Esophagus mucosa (tissue), 1 donor: Measurements from ENCODE around the gene TEKTIP1. TPM values are rescaled to one million over a fixed set of nuclear protein-coding genes. Genes with fewer than 3 reads are reported as not detected.
"Not testable (repeated sequence)": the region's sequence is repeated elsewhere in the genome, so short reads cannot be mapped to it uniquely, and the experiment has no call there.

Experiments used
- ATAC-seq: fragments of 200-7000 bp; cut with Tn5 transposase; one replicate; pipeline ENCODE4 v1.9.1; 2020
- total RNA-seq: library from RNA; stranded (reverse); gene quantifications from one replicate; pipeline ENCODE4 v1.2.4, GENCODE V29; 2023
- donor health status: DM: yes; HTN: yes; CAD: no.

TEKTIP1 gene
- total RNA-seq, 1 donor from 2014 or later, result 0.84 TPM

DNA sequence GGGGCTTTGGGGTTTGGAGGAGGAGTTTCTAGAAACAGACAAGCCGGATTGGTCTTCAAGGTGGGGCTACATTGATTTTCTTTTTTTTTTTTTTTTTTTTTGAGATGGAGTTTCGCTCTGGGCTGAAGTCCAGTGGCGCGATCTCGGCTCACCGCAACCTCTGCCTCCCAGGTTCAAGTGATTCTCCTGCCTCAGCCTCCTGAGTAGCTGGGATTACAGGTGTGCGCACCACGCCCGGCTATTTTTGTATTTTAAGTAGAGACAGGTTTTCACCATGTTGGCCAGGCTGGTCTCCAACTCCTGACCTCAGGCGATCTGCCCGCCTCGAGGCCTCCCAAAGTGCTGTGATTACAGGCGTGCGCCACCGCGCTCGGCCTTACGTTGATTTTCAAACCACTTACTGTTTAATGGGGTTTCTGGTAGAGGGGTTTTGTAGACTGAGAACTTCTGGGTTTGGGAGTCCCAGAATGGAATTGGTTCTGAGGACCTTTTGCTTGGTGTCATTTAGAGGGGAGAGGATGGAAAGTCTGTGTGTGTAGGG lies 30.8 kb upstream of the TEKTIP1 start:
- not testable (repeated sequence) for ATAC-seq

DNA sequence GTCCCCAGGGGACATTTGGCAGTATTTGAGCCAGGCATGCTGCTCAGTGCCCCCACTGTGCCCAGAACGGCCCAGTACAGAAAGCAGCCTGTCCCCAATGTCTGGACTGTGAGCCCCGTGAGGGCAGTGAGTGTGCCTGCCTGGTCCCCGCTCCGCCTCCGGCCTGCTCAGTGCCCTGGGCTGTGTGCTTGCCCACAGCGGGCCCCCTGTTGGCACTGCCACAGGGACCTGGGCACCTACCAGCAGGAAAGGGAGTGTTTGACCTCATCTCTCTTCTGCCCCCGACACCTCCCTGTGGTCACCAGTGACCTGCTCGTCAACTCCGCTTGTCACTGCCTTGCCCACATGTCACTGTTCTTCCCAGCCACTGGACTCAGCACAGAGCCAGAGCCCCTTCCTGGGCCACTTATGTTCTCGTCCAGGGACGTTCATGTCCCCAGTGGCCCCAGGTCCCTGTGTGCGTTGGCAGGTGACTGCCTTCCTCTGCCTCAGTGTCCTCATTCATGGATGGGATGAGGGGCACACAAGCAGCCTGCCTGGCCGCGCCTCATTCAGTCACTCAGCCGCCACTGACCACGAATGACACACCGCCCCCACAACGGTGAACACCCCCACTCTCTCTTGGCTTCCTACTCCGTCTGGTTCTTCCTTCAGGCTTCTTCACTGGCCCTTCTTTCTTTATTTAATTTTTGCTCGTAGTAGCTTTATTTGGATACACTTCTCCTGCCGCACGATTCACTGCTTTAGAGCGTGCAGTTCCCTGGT lies 30.0 kb upstream of the TEKTIP1 start:
- ATAC-seq, result no peak

DNA sequence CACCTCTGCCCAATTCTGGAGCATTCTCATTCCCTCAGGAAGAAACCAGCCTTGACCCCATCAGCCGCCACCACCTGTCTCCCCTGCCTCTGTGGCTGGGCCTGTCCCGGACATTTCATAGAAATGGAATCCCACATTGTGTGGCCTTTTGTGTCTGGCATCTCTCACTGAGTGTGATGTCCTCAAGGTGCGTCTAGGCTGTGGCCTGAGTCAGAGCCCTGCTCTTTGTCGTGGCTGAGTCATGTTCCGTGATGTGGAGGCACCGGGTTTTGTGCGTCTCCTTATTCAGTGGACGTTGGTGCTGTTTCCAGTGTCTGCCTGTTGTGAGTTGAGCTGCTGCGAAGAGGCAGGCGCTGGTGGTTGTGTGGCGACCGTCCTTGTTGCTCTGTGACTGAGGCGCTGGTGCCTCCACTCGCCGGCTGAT lies 29.4 kb upstream of the TEKTIP1 start:
- ATAC-seq, result peak; percentile 49

DNA sequence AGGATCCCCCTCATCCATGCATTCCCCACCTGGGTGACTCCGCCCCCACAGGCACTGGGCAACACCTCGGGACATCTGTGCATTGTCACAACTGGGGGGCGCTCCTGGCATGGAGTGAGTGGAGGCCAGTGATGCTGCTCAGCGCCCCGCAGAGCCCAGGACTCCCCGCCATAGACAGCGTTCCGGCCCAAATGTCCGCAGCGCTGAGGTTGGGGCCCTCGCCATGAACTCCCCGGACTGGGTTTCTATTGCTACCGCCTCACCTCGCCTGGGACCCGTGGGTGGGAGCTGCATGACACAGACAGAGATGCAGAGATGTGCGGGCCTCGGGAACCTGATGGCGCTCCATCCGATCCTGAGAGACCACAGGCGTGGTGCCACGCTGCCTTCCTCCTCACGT lies 28.2 kb upstream of the TEKTIP1 start:
- no peak for ATAC-seq

DNA sequence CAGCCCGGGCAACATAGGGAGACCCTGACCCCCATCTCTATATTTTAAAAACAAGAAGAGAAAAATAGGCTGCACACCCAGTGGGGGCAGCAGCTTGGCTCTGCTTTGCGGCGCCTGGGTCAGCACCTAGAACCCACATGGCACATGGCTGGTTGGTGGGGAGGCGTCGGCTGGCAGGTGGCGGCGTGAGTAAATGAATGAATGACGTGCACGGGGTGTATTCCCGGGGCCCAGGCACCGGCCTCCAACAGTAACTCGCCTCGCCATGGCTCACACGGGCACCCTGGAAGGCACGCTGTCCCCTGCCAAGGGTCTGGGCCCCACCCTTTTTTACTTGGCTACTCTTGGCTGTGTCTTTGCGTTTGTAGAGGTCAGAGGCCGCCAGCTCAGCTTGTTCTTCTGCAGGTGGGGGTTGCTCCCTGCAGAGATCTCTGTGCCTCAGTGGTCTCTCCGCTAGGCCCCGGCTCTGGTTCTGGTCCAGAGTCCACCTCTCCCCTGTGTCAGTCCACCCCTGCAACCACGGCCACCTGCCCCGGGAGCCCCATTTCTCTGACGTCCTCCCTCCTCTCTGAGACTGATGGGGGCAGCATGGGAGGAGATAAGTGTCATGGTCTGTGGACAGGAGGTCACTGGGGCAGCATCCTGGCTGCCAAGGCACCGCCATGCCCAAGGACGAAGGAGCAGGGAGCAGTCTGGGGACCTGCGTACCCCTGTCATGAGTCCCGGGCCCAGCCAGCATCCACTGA lies 27.3 kb upstream of the TEKTIP1 start:
- ATAC-seq, result no peak

DNA sequence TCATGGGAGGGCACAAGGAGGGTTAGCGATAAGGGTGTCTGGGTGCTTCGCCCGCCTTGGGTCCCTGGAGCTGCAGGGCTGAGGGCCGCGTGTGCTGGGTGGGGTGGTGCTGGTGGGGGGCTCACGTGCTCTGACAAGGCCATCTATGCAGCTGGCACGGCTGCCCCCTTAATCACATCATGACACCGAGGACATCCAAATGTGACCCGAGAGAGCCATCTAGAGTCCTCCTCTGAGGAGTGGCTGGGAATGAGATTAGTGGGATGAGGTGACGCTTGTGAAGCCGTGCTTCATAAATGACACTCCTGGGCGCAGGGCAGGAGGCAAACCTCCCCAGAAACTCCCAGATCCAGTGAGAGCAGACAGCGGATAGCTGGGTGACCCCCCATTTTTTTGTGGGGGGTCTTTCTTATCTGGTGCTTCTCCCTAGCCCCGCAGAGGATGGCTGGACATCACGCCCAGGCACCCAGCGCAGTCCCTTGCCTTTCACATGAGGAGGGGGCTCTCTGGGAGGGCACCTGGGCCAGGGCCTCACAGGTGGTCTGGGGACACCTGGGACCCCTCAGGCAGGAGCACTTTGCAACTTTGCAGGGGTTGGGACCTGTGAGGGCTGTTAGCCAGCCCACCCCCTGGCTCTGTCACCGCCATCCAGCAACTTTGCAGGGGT lies 26.3 kb upstream of the TEKTIP1 start:
- no peak for ATAC-seq

DNA sequence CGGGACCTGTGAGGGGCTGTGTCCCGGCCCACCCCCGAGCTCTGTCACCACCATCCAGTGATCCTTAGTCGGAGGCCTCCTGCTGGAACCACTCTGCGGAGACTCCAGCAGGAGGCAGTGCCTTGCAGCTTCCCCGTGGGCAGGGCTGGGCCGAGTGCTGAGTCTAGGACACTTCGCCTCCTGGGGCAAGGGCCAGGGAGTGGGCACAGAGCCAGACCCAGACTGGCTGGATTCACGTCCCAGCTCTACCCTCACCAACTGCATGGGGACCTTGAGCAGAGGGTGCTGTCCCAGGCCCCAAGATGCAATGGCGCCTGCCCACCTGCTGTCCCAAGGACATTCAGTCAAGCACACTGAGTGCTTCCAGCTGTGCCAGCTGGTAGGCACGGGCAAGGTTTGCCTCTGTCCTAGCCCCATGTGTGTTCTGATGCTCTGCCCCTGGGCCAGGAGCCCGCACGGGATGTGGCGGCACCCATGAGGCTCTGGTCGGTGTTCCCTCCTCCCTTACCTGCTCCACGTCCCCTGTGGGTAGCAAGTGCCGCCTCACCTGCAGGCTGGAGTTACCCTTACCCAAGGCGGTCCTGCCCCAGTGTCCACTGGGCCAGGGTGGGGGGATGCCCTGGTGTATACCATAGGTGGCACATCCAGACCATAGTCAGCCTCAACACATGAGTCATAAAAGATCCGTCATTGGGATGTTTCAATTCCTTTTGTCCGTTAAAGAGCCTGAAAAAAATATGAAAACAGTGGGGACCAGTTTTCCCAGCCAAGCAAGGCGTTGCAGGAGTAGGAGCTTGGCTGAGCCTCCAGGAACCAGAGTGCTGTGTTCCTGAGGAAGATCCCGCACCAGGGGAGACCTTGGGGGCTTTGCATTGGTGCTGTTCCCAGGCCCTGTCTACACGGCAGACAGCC lies 25.5 kb upstream of the TEKTIP1 start:
- ATAC-seq, result no peak

DNA sequence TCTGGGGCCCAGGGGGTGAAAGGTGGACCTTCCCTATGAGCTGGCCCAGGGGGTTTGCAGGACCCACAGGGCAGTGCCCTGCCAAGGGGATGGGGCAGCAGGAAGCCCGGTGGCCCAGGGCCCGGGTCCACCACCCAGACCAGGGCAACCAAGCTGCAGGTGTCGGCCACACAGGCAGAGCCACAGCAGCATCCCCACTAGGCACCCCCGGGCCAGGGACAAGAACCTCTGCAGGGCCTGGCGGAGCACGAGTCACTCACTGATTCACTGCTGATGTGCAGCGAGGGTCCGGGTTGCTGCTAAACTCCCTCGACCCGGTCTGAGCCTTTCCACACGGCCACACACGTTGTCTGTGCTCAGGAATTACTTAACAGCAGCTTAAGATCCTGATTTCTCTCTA lies 24.0 kb upstream of the TEKTIP1 start:
- no peak for ATAC-seq

DNA sequence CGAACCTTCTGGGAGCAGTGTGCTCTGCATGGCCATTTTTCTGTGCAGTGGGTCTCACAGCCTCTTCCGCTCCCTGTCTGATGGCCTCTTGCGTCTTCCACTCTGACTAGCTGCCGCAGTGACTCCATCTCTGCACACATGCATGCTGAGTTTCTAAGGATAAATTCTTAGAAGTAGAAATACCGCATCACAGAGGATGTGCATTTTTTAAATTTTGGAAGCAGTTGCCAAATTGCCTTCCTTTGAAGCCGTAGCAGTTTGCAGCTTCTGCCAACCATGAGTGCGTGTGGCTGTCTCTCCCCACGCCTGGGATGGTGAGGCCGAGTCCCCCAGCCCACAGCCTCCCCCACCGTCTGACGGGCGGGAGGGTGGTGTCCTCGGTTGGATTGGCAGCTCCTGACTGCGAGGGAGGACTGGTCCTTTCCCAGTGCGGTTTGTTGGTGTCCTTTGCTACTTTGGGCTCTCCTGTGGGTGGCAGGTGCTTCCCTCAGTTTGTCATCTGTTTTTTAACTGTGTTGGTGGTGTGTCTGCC lies 23.0 kb upstream of the TEKTIP1 start:
- no peak for ATAC-seq

DNA sequence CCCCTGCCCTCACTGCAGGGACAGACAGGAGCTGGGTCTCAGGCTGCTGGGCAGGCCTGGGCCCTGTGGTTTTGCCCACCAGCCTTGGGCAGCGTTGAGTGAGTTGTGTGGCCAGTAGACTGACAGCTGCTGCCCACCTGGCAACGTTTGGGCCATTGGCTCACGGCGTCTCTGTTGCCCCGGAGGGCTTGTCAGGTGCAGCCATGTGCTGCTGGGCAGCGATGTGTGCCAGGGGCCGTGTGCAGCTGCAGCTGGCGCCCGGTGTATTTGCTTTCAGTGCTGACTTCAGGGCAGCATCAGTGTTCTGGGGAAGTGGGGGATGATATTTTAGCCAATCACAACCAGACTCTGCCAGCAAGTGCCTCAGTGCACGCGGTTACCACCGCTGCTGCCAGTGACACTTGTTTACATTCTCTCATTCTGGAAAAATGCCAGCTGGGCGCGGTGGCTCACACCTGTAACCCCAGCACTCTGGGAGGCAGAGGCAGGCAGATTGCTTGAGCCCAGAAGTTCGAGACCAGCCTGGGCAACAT lies 22.2 kb upstream of the TEKTIP1 start:
- no peak for ATAC-seq

DNA sequence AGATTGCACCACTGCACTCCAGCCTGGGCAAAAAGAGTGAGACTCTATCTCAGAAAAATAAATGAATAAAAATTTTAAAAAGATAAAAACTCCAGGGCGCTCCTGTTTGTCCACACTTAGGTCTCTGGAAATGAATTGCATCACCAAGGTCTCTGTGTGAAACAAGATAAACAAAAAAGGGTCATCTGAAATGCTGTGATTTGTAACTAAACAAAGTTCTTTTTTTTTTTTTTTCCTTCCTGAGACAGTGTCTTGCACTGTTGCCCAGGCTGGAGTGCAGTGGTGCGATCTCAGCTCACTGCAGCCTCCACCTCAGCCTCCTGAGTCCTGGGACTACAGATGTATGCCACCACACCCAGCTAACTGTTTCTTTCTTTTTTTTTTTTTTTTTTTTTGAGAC lies 21.3 kb upstream of the TEKTIP1 start:
- no peak for ATAC-seq

DNA sequence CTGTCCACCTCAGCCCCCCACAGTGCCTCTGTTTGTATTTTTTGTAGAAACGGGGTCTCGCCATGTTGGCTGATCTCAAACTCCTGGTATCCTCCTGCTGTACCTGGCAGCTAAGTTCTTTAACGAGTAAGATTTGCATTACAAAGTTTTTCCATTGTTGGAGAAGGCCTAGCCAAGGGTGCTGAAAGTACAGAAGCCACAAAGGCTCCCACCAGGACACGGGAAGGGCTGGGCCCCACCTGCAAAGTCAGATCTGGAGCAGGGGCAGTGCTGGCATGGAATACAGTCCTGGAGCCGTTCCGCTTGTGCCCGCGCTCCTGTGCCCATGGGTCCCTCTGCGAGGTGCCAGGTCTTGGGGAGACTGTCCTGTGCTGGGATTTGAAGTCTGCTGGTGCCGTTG lies 20.7 kb upstream of the TEKTIP1 start:
- ATAC-seq, result no peak

DNA sequence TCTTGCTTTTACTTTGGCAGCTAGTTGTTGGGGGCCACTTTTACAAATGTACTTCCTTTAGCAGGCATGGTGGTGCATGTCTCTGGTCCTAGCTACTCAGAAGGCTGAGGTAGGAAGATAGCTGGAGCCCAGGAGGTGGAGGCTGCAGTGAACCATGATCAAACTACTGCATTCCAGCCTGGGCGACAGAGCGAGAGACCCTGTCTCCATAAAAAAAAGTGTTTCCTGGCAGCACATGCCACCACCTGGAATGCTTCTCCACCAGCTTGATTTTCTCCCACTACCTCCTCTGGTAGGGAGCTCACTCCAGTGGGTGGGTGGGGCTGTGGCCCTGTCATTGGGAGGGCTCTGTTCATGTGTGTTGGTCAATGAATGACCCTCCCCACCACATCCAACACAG lies 20.3 kb upstream of the TEKTIP1 start:
- ATAC-seq, result no peak

DNA sequence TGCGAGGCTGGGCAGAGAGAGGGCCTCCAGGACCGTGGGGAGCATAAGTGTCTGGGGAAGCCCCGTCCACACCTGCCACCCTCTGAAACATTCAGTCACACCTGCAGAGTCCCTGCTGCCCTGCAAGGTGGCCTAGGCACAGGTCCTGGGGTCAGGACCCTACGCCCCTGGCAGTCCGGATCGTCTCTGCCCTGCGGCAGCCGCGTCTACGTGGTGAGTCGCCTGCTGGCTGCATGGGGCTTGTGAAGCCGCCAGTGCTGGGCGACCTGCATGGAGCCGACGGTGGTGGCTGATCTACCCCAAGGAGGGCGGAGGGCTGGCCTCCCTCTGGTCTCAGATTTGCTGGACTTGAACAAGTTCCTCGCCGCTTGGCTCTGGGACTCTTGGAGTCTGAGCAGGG lies 19.8 kb upstream of the TEKTIP1 start:
- ATAC-seq, result no peak

DNA sequence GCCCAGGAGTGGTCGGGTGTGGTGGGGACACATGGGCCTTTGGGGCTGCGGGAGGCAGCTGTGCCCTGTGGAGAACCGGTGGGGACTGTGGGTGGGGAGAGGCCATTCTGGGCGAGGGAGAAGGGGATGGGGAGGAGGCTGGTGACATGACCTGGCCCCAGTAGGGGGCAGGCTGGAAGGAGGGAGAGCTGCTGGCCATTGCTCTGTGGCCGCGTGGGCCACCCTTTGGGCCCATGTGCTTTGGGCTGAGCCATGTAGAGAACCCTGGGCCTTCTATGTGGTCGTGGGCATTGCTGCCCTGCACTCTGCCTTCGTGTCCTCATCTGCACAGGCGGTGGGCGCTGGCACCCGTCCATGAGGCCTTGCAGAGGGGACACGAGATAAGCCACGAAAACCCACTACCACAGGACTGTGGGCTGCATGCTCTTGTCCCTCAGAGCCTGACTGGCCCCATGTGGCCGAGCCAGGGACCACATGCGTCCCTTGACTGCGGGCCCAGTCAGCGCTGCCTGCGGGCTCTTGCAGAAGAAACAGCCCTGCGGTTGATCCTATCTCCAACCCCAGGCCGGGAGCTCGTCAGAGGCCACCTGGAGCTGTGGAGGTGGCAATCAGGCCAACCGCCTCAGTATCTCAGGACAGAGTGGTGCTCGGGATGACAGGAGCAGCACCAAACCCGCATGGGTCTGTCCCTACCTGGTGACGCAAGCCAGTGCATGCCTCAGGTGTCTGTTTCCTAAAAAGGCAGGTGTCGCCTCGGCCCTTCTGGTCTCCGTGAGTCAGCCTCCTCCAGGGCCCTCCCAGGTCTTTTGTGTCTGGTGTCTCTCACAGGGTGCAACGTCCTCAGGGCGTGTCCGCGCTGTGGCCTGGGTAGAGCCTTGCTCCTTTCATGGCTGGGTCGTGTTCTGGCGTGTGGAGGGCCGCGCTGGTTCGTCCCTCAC lies 18.5 kb upstream of the TEKTIP1 start:
- ATAC-seq, result peak; percentile 93

DNA sequence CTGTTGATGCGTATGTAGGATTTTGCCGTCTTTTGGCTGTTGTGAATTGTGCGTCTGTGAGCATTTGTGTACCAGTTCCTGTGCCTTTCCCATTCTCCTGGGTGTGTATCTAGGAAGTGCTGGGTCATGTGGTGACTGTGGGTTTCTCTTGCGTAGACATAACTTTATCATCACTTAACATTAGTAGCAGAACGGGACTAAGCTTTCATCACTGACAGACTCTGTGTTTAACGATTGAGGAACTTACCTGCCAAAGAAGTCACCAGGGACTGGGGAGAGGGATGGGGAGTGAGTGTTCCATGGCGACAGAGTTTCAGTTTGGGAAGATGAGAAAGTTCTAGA lies 17.9 kb upstream of the TEKTIP1 start:
- ATAC-seq, result no peak

DNA sequence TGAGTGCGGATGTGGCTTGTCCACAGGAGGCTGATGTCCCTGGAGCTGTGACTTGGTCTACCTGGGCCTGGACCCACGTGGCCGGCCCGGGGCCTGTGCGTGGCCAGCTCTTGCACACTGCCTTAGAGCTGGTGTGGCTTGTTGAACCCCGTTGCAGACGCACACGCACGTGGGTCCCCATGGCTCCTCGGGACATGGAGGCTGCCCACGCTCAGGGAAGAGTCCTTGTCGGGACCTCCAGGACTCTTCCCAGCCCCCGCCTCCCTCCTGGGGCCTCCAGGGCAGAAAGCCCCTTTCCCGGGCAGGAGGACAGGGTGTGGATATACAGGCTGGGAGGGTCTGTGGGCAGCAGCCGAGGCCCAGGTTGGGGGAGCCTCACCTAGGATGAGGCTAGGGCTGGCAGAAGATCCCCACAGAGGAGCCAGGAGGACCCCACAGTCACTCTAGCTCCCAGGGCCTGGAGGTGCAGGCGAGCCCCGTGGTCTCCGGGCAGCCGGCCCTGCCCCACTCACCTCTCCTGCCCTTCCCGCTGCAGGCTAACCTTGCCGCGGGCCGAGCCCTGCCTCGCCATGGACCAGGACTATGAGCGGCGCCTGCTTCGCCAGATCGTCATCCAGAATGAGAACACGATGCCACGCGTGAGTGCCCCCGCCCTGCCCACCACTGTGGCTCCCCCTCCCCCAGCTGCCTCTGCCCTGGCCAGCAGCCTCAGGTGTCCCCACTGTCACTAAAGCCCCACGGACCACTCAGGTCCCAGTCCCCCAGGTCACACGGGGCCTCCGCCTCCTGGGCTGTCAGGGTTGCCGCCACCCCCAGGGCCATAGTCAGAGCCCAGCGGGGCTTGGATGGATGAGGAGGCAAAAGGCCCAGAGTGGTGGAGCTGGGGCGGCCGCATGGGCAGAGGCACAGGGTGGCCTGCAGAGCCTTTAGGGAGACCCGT lies 16.3 kb upstream of the TEKTIP1 start:
- no peak for ATAC-seq

DNA sequence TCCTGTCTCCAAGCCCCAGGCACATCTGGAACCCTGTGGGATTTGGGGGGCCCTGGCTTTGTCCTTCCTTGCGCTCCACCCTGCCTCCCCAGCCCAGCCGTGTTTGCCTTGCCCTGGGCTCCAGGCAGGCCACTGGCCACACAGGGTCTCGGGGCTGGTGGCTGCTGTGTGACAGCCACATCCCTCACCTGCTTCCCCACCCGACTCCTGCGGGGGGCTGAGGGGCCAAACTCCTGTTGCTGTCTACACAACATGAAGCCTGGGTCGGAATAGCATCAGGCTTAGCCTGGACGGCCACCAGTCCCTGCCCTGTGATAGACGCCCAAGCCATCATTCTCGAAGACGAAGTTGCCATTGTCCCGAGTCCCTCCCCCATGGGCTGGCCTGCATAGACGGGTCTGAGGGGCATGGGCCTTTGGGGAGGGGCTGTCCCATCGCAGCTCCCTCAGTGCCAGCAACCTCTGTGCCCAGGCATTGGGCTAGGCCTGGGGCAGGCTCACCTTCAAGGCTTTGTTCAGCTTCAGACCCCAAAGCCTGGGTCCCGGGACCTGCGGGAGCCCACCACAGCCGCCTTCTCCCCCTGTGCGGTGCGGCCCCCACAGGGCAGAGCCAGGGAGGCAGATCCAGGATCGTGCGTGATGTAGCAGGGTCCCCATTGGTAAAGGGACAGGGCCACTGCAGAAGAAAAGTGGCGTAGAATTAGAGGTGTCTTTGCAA lies 15.5 kb upstream of the TEKTIP1 start:
- no peak for ATAC-seq
